NCI-H2196 (cell line): ENCODE measurements around the gene ABCC1.

ENCODE experiments used
- DNase-seq: peaks from one replicate; lab custom pipeline; 2025; ENCODE audit not compliant: unreplicated experiment; lab: John Stamatoyannopoulos, UW

ABCC1 gene

GRCh38 chr16:16042076-16042475 lies 92.7 kb downstream of the ABCC1 start:
- peak; percentile 16 for DNase-seq

GRCh38 chr16:16045296-16045695 lies 95.9 kb downstream of the ABCC1 start:
- no peak for DNase-seq

- DNase-seq: no peak
These were observed 96.5 kb downstream of the ABCC1 start for GRCh38 chr16:16045879-16046278.

DNA sequence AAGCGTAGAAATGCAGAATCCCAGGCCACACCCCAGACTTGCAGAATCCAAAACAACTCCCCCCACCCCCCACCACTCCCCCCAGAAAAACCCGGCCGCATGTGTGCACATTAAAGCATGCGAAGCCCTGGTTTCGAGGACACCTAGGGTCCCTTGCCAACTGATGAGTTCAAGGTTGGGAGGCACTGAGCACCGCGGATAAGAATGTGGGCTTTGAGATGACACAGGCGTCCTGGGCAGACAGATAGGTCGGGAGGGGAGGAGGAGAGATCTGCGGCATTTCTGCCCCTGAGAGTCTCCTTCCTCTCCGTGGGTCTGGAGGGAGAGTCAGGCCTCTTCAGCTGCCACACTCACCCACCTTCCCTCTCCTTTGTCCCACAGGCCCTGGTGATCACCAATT lies 98.3 kb downstream of the ABCC1 start:
- no peak for DNase-seq

DNA sequence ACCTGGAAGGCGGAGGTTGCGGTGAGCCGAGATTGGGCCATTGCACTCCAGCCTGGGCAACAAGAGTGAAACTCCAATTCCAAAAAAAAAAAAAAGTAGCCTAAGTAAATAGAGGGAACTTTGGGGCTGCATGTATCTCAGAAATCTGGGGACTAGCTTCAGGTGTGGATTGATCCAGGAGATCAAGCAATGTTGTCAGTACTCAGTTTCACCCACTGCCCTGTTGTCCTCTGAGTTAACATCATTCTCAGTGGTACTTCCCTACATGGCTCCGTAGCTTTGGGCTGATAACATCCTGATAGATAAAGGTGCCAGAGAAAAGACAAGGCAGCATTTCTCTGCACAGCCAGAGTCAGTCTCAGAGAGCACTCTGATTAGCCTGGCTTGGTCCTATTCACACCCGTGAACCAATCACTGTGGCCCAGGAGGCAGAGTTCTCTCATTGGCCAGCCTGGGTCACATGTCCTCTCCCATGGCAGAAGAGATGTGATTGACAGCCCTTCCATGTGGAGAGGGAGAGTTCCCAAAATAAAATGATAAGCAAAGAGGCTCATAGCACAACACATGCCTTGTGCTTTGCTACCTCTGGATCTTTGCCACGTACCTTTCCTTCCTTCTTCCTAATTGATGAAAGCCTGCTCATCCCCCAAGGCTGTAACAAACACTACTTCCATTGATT lies 99.6 kb downstream of the ABCC1 start:
- no peak for DNase-seq

DNA sequence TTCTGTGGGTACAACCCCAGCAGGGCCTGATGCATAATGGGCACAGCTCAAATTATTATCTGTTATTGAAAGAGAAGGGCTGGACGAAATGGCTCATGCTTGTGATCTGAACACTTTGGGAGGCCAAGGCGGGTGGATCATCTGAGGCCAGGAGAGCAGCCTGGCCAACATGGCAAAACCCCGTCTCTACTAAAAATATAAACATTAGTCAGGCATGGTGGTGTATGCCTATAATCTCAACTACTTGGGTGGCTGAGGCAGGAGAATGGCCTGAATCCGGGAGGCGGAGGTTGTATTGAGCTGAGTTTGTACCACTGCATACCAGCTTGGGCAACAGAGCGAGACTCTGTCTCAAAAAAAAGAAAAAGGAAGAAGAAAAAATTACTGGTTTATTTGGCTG lies 100.7 kb downstream of the ABCC1 start:
- DNase-seq: no peak

DNA sequence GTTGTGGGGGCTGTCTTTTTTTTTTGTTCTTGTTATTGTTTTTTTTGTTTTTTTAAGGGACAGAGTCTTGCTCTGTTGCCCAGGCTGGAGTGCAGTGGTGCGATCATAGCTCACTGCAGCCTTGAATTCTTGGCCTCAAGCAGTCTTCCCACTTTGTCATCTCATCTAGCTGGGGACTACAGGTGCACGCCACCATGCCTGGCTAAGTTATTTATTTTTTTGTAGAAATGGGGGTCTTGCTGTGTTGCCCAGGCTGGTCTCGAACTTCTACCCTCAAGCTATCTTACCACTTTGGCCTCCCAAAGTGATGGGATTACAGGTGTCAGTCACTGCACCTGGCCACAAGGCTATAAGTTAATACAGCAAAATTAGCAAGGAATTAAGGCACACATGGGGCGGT lies 101.7 kb downstream of the ABCC1 start:
- no peak for DNase-seq

DNA sequence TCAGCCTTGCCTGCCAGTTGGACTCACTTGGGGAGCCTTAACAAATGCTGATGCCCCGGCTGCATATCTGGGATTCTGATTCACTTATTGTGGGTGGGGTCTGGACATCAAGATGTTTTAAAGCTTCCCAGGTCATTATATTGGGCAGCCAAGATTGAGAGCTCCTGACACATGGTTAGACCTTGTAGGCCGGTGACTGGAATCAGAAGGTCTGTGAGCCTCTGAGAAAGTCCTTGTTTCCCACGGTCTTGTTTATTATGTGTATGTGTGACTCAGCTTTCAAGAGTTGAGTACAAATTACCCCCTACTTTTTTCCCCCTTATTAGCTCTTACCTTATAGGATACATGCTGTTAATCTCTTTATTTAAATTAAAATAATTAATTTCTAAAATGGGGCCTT lies 103.5 kb downstream of the ABCC1 start:
- DNase-seq: no peak

GRCh38 chr16:16057102-16057501 lies 107.7 kb downstream of the ABCC1 start:
- no peak for DNase-seq

GRCh38 chr16:16059160-16059559 lies 109.7 kb downstream of the ABCC1 start:
- no peak for DNase-seq

DNA sequence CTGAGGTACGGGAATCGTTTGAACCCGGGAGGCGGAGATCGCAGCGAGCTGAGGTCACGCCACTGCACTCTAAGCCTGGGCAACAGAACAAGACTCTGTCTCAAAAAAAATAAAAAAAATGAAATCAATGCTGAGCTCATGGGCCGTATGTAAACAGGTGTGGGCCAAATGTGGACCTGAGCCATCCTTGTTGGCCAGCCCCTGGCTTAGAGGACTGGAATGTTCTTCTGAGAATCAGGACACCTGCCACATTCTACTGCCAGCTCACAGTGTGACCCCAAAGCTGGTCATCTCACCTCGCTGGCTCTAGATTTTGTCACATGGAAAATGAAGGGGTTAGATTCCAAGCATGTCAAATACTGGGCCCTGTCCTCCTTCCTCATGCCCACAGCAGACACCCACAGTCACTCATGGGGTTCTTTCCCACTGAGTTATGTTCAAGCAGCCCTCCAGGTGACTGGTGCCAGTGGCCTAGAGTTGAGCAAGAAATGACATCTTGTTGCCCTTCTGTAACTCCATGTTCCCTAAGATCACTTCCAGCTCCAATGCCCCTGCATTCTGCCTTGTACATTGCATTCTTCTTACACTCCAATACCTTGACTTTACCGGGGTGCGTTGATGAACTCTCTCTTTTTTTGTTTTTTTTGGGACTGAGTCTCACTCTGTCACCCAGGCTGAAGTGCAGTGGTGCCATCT lies 110.6 kb downstream of the ABCC1 start:
- no peak for DNase-seq

GRCh38 chr16:16062023-16062937 lies 112.9 kb downstream of the ABCC1 start:
- no peak for DNase-seq

- DNase-seq: no peak
These were observed 114.3 kb downstream of the ABCC1 start for GRCh38 chr16:16063683-16064082.

- no peak for DNase-seq
These were observed 115.5 kb downstream of the ABCC1 start for GRCh38 chr16:16064874-16065384.

- no peak for DNase-seq
These were observed 117.7 kb downstream of the ABCC1 start for GRCh38 chr16:16067127-16067526.

GRCh38 chr16:16071631-16072244 lies 122.3 kb downstream of the ABCC1 start:
- no peak for DNase-seq

DNA sequence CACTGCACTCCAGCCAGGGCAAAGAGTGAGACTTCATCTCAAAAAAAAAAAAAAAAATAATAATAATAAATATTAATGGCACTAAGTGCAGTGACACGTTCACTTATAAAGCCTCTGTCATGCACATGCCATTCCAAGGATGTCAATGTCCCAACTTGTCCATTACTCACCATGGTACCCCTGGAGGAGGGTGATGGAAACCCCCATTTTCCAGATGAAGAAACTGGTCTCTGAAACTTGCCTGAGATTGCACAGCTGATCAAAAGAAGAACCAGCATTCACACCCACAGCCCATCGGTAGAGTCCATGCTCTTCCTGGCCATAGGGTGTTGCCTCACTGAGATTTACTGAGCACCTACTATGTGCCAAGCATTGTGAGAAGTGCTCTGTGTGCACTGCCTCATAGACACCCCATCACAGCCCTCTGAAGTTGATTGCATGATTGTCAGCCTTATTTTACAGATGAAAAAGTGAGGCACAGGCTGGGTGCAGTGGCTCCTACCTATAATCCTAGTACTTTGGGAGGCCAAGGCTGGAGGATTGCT lies 123.7 kb downstream of the ABCC1 start:
- DNase-seq: no peak

GRCh38 chr16:16073891-16074881 lies 124.8 kb downstream of the ABCC1 start:
- no peak for DNase-seq
